NCI-H1436 treated with DMSO at 0.1 percent for 48 hours (cell line): ENCODE results near the gene PET100.
"Not testable (repeated sequence)": the region's sequence is repeated elsewhere in the genome, so short reads cannot be mapped to it uniquely, and the experiment has no call there.

Source experiments
- DNase-seq: peaks from one replicate; lab custom pipeline; 2025; lab: John Stamatoyannopoulos, UW

Gene PET100

DNA sequence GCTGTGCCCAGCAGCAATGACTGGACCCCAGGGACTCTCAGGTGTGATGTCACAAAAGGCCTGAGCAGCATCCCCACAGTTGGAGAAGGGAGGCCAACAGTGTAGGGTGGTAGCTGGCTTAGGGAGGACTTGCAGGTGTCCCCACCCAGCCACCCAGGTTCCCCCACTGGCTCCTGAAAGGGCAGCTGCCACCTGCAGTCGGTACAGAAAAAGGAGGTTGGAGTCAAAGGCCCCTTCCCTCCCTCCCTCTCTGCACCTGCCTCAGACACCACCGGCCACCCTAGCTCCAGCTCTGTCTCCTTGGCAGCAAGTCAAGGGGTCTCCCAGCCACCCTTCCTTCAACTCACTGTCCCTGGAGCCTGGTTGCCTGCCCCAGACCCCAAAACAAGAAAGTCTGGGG, 4.1 kb downstream of the PET100 start, which contains the start of gene PCP2:
PCP2 (minus strand) TSS at position 22 of the 400 bp plus-strand sequence. CDS start 262 bp downstream, outside the sequence.
- DNase-seq, result no peak

GRCh38 chr19:7635670-7636069, 6.1 kb downstream of the PET100 start:
- no peak for DNase-seq

DNA sequence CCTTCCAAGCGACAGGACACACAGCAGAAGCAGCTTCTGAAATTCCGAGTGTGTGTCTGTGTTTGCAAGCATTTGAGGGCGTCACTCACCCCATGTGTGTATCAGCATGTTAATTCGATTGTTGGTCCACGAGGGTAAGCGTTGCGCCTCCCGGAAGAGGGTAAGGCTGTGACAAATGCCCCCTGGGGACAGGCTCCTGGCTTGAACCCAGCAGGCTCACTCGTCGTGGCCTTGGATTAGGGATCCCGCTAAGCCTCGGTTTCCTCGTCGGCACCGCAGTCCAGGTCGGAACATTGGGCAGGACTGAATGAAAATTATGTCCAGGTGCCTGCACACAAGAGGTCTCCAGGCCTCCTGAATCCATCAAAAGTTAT, 6.7 kb downstream of the PET100 start:
- DNase-seq, result no peak

DNA sequence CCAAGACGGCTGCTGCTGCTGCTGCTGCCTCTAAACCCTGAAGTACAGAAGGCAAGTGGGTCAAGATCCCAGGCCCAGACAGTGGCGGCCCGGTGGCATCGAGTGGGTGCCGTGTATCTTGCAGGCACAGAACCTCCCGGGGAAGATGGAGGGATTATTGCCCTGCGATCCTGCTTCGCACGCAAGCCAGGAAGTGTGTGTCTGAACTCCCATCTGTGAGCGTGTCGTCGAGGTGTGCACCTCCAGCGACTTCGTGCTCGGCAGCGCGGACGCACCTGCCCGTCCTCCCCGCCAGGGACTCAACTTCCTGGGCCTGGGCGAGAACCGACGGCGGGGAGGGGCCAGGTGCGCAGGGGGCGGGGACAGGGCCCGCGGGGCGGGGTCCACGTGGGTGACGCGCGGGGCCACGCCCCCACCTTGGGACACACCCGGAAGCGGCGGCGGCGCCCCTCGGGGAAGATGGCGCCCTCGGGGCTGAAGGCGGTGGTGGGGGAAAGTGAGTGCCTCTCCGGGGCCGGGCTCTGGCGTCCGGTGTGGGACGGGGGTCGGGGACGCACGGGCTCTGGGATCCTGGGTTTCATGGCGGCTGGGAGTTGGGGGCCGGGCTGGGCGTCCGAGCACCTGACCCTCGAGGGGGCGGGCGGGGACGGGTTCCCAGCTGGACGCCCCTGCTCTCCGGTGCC, 7.2 kb downstream of the PET100 start, which contains the start of gene STXBP2:
STXBP2 (plus strand) TSS at position 420 of the 683 bp plus-strand sequence; CDS start at position 460, 40 bp downstream.
- DNase-seq, result peak; percentile 10

DNA sequence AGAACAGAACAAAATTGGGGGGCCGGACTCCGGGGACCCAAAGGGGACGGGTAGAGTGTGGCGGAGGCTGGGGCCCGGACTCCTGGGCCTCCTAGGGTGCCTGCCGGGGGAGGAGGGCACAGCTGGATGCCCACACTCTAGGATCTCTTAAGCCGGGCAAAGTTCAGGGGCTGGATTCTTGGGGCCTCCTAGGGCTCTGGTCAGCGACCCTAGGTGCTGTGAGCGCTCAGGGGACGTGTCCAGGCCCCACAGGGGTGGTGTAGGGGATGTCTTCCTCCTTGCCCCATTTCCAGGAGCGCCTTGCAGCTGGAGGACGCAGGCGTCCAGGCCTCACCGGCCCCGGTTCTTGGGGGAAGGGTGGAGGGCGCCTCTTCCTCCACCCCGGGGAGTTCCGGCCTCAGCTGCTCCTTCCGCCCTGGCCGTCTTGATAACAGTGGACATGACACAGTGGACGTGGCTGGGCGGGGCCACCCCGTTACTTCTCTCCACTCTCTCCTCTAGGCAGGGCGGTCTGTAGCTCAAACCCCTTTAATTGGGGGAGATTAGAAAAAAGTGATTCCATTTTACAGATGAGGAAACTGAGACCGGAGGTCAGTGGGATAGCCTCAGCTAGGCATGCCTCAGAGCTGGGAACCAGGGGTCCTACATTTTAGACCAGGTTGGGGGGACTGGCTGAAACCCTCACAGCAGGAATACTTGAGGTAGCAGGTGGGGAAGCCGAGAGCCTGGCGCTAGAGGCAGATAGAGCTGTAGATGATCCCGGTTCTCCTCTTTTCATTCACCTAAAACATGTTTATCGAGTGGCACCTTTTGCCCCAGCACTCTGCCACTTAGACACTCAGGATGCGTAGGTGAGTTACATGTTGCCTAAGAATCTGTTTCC, 8.0 kb downstream of the PET100 start:
- no peak for DNase-seq

DNA sequence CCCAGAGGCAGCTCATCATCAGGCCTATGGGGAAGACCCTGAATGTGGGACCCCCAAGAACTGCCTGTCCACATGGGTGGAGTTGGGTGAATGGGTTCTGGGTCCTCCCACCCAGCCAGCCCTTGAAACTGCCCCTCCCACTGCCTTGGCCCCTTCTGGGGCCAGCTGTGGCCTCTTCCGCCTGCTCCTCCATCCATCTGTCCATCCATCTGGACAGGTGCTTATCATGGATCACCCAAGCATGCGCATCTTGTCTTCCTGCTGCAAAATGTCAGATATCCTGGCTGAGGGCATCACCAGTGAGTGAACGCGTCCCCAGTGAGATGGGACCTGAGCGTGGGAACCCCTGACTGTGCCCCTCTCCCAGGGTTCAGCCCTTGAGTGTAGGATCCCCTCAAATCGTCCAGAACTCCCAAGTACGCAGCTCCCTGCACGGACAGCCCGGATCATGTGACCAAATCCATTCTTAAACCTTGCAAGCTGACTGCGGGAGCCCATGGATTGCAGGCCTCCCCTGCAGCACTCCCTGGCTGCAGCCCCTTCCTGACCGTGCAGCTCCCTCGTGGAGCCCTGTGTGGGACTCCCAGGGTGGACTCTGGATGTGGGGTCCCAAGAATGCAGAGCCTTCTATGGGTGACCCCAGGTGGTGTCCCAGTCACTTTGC, 9.3 kb downstream of the PET100 start:
- no peak for DNase-seq

GRCh38 chr19:7639863-7640348, 10.3 kb downstream of the PET100 start:
- no peak for DNase-seq

GRCh38 chr19:7640803-7641202, 11.2 kb downstream of the PET100 start:
- no peak for DNase-seq

DNA sequence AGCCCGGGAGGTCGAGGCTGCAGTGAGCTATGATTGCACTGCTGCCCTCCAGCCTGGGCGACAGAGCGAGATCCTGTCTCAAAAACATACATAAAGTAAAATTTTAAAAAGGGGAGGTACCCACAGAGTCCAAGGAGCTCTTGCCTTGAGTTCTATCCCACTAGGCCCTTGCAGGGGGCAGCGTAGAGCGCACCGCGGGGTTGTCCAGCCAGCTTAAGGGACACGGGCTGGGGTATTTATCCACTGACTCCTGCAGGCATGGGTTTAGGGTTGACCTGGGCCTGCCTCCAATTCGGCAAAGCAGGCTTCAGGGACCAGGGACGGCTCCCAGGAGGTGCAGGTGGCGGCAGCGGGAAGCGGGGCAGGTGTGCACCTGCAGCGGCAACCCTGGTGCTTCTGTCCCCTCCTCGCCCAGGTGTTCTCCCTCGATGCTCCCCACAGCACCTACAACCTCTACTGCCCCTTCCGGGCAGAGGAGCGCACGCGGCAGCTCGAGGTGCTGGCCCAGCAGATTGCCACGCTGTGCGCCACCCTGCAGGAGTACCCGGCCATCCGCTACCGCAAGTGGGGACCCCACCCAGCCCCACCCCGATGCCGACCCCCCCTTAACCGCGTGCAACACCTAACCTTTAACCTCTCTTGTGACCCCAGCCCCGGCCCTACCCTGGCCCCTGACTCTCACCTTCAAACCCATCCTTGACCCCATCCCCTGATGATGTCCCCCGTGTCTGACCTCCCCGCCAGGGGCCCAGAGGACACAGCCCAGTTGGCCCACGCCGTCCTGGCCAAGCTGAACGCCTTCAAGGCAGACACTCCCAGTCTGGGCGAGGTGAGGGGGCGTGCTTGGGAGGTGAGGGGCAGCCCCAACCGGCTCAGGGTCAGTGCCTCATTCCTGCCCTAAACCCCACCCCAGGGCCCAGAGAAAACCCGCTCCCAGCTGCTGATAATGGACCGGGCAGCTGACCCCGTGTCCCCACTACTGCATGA, 12.0 kb downstream of the PET100 start:
- DNase-seq, result no peak

DNA sequence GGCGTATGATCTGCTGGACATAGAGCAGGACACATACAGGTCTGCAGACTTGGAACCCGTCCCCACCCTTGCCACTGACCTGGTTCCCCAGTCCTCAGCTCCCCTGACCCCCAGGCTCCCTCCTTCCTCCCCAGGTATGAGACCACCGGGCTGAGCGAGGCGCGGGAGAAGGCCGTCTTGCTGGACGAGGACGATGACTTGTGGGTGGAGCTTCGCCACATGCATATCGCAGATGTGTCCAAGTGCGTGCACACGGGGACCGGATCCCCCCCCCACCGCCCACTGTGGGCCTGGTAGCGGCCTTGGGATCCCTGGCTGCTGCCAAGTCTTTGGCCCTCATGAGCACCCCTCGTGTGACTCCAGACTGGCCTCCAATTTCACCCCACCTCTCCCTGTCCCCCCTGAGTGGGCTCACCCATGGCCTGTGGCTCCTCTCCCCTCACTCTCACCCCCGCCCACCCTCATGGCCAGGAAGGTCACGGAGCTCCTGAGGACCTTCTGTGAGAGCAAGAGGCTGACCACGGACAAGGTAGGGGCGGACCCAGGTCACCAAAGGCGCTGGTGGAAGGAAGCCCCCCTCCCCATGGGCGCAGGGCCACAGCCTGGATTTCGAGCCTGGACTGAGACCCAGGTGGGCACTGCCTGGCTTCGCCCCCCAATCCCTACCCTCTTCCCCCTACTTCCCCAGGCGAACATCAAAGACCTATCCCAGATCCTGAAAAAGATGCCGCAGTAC, 12.9 kb downstream of the PET100 start:
- DNase-seq, result no peak

DNA sequence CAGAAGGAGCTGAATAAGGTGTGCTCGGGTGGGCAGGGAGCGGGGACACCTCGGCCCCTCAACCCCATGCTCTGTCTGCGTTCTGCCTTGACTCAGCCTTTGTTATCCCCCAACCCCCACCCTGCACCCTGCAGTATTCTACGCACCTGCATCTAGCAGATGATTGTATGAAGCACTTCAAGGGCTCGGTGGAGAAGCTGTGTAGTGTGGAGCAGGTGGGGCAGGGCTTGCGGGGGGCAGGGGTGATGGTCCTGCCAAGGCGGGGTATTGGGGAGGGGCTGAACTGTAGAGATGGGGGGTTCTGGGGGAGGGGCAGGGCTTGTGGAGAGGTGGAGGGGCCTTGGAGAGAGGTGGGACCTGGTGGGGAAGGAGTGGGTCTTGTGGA, 13.4 kb downstream of the PET100 start:
- DNase-seq, result no peak

DNA sequence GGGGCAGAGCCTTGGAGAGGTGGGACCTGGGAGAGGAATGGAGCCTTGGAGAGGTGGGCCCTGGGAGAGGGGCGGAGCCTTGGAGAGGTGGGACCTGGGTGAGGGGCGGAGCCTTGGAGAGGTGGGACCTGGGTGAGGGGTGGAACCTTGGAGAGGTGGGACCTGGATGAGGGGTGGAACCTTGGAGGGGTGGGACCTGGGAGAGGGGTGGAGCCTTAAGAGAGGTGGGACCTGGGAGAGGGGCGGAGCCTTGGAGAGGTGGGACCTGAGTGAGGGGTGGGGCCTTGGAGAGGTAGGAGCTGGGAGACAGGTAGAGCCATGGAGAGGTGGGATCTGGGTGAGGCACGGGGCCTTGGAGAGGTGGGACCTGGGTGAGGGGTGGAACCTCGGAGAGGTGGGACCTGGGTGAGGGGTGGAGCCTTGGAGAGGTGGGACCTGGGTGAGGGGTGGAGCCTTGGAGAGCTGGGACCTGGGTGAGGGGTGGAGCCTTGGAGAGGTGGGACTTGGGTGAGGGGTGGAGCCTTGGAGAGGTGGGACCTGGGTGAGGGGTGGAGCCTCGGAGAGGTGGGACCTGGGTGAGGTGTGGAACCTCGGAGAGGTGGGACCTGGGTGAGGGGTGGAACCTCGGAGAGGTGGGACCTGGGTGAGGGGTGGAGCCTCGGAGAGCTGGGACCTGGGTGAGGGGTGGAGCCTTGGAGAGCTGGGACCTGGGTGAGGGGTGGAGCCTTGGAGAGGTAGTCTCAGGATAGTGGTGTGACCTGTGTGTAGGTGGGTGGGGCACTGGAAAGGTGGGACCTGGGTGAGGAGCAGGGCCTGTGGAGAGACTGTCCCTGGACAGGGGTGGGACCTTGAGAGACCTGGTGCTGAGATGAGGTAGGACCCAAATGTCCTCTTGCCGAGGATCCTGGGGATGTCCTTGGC, 14.3 kb downstream of the PET100 start:
- not testable (repeated sequence) for DNase-seq

- DNase-seq, result no peak
Measured at GRCh38 chr19:7644550-7644877, 14.9 kb downstream of the PET100 start.

GRCh38 chr19:7645163-7645562, 15.6 kb downstream of the PET100 start:
- no peak for DNase-seq

DNA sequence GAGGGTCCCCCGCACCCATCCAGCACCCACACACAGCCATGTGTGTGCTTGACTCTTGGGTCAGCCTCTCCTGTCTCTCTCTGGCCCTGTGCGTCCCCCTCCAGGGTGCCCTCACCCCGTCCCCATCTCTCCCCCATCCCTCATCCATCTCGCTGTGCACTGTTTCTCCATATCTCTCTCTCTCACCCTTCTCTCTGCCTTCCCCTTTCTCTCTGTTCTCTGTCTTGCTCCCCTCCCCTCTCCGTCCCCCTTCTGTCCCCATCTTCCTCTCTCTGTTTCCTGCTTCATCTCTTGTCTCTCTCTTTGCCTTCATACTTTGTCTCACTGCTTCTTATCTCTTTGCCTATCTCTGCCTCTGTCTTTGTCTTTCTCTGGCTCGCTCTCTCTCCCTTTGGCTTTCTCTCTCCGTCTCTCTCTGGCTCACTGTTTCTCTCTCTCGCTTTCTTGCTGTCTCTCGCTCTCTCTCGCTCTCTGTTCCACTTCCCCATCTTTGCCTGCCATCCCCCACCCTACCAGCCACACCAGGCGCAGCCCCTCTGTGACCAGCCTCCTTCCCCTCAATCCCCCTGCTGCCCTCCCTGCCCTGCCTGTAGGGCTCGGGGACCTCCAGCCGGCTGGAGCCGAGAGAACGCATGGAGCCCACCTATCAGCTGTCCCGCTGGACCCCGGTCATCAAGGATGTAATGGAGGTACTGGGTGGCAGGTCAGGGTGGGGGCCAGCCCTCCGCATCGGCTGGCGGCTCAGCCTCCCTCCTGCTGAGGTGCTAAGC, 16.2 kb downstream of the PET100 start:
- no peak for DNase-seq

GRCh38 chr19:7646426-7646700, 16.8 kb downstream of the PET100 start:
- DNase-seq, result no peak

GRCh38 chr19:7647156-7647555, 17.6 kb downstream of the PET100 start:
- DNase-seq, result no peak

- DNase-seq, result no peak
Measured at GRCh38 chr19:7648265-7649014, 18.8 kb downstream of the PET100 start.
